ENCODE measurements around the gene ST3GAL5.
"Not testable (repeated sequence)": the region's sequence is repeated elsewhere in the genome, so short reads cannot be mapped to it uniquely, and the experiment has no call there.

Gene ST3GAL5

DNA sequence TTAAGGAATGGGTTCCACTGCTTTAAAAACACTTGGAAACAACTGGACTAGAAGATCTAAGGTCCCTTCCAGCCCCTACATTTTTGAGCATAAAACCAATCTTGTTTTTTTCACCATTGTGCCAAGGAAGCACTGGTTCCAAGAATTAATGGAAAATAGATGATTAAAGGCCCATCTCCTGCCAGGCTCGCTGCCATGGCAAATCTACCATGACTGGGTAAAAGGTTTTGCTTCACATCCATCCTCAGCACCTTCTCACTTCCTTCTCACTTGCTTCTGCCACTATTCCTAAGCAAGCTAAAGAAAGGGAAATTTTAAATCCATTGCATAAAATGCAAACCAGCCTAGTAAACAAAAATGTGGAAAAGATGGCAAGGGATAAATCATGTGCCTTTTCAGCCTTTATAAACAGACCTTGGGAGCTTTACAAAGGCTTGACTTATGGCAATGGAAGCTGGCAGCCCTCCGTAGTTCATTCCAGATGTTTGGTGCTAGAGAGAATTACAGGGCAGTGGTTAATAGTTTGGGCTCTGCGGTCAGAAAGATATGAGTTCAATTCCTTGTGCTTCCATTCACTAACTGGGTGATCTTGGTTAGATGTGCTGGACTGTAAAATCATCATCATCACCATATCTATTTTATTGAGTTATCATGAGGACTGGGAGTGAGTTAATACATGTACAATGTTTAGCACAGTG is 27.0 kb upstream of the ST3GAL5 start:
- DNase-seq, result no peak

DNA sequence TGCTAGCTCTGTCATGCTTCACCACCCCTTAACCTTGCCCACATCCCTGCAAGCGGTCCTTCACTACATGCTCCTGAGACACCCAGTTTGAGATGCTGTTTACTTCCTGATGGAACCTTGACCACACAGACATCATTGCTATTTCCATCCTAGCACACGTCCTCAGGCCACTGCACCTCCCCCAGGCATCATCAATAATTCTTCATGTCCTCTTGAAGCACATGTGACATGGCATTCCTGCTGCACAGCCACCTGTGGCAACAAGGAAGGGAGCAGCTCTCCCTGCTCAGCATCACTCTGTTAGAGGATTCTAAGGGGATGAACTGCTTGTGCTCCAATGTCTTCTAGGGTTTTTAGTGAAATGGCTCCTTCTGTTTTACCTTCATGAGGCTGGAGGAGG is 26.1 kb upstream of the ST3GAL5 start:
- no peak for DNase-seq

DNA sequence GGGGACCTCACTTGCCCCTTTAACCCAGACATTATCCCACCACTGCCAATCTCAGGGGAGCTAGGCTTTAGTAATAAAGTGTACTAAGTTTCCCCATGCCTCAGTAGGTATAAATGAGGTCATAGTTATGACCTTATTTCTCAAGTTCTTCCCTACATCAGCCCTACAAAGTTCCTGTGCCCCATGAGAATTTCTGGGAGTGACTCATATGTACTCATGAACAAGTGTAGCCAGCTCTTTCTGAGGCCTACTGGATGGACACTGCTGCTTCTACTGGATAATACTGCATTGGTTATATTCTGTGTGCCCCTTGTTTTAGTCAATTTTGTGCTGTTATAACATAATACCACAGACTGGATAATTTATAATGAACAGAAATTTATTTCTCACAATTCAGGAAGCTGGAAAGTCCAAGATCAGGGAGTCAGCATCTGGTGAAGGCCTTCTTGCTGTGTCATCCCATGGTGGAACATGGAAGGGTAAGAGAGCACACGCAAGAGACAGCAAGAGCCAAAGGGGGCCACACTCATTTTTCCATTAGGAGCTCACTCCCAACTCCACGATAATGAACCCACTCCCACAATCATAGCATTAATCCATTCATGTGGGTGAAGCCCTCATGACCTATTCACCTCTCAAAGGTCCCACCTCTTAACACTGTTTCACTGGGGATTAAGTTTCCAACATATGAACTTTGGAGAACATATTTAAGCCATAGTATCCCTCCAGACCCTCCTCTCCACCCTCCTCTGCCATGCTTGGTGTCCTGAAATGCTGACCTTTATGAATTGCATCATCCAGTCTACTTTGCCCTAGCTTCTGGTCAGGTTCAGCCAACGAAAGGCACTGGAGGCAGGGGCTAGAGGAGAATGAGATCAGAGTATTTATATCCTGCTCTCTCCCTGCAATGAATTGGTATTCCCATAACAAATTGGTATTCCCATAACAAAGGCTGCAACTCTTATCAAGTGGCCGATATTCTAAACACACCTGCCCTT is 25.4 kb upstream of the ST3GAL5 start:
- DNase-seq, result no peak

DNA sequence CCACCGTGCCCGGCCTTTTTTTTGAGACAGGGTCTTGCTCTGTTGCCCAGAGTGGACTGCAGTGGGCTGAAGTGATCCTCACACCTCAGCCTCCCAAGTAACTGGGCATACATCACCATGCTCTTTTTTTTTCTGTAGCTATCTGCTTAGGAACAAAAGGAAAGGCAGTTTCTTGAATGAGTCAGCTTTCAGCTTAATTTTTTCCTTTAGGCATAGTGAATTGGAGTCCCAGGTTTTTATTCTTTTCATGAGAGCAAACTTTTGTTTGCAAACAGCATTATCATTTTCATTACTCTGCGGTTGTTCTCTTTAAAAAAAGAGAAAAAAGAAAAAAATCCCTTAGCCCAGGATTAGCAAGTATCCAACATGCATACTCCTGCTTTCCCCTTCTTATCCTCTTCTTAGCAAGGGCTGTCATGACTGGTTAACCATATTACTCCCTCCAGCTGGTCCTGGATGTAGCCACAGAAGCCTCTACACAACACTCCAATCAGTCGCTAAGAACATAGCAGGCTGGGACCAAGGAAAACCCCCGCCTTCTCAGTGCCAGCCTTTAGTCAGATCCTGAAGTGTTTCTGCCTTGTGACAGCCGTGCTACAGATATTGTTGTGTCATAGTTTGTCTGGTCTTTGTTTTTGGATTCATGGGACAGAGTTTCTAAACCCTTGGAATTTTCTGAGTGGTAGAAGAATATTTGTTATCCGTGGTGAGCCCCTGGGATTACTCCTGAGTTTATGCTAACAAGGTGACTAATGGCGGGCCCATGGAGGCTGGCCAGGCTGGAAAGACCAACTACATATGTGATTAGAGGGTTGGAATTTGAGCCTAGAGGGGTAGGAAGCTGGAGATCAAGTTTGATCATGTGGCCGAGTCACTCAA is 23.3 kb upstream of the ST3GAL5 start:
- no peak for DNase-seq

DNA sequence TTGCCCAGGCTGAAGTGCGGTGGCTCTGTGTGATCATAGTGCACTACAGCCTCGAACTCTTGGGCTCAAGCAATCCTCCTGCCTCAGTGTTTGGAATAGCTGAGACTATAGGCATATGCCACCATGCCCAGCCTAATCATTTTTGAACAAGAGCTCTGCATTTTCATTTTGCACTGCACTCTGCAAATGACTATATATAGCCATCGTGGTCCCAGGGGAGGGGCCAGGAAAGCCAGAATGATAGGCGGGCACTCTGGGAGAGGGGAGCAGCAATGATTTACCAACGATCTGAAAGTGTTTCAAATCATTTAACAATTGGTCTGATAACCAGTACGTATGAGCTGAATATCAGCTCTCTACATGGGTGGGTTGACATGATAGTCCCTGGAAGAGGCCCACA is 22.3 kb upstream of the ST3GAL5 start:
- no peak for DNase-seq

DNA sequence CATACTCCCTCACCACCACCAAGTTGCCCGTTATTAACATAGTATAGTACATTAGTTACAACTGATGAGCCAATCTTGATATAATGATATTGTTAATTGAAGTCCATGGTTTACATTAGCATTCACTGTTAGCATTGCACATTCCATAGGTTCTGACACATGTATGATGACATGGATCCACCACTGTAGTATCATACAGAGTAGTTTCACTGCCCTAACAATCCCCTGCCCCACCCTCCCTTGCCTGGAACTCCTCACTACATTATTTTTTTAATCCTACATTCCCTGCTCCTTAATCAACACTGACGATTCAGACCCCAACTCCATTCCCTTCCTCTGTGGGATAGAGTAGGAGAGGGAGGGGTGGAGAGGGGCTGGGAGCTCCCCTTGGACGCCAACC is 20.2 kb upstream of the ST3GAL5 start:
- DNase-seq, result no peak

DNA sequence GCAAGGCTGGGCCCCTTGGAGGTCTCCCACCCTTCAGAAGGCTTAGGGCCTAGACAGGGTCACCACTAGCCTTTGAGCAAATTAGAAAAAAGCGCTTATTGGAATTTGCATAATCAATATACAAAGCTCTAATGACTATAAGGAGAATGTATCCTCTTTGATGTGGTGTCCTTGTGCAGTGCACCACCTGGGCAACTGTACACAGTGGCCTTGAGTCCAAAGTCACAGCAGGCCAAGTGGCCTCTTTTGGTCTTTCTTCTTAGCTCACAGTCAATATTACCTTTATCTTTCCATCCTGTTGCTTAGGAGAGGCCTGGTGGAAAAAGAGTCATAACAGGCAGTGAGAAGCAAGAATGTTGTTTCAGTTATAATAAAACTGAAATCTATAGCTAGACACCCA is 19.7 kb upstream of the ST3GAL5 start:
- no peak for DNase-seq

DNA sequence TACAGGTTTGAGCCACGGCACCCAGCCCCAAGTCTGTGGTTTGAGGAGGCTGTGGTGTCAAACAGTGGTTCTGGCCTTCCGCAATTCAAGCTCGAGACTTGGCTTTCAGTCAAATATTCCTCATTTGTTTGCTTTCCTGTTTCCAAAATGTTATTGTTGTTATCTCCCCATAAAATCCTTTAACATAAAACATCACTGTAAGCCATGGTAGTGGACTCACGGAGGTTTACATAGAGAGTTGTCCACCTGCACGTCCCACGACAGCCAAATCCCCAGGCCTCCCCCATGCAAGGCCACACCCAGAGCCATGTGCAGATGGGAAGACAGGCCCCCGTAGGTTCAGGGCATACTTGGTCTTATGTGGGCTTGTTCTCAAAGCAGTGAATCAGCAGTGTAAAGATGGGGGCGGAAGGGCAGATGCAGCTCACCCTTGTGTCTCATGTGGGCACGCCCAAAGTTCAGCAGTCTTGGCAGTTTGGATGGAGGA is 18.9 kb upstream of the ST3GAL5 start:
- no peak for DNase-seq

DNA sequence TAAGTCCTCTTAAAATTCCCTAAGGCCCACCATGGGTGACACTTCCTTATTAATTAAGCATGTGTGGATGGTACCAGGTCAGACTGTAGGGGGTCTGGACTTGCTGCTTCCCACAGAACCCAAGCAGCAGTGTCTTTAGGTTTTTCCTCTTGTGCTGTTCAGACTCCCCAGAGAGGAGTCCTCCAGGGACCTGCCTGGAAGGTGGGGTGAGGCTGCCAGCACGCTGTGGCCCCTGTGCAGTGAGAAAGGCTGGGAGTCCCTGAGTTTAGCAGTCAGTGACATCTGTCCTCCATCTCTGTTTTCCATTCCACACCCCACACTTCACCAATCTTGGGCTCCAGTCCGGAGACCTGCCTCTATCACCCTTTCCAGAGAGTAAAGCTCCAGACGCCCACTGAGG is 18.0 kb upstream of the ST3GAL5 start:
- DNase-seq, result no peak

DNA sequence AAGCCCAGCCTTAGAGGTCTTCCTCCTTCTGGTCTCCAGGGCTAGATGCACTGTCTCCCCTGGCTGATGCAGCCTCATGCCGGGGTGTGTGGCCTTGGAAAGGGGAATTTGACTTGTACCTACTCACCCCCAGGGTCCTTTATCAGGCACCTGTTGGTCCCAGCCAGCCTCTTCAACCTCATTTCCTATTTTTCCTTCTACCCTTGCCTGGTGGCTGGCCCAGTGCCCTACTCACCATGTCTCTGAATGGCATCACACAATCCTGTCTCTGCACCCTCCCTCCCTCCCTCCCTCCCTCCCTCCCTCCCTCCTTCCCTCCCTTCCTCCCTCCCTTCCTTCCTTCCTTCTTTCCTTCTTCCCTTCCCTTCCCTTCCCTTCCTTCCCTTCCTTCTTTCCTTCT is 17.1 kb upstream of the ST3GAL5 start:
- no peak for DNase-seq

DNA sequence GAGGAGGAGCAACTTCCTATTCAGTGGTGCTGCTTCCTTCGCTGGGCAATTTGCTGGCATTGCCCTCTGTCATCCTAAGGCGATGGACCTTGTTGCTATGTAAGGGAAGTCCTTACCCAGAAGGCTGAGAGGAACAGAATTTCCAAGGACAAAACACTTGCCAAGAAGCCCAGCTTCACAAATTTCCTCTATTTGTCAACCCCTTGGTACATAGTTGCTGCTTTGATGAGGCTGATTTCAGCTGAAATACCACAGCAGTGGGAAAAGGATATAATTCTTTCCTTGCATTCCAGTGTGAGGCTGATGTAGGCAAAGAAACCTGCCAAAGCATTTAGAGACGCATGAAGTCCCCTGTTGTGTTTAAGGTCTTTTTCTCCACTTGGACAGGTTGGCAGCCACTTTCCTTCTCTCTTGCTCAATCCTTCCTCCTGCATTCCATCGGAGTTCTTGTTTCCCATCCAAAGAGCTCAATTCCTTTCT is 16.4 kb upstream of the ST3GAL5 start:
- no peak for DNase-seq

DNA sequence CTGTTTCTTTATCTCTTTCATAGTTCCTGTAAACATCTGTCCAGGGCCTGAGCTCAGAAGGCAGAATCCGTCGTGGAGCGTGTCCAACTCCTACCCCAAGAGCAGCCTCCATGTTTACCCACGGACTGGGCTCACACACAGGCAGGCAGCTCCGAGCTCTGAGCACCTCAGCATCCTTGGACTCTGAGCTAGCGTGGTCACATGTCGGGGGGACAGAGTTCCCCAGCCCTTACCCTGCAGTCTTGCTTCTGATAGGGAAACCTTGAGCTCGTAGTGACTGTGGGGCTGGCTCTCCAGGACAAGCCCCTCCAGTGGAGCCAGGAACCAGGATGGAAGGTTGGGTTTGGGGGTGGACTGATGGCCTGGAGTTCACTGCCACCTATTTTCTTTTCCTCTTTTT is 15.1 kb upstream of the ST3GAL5 start:
- DNase-seq, result no peak

DNA sequence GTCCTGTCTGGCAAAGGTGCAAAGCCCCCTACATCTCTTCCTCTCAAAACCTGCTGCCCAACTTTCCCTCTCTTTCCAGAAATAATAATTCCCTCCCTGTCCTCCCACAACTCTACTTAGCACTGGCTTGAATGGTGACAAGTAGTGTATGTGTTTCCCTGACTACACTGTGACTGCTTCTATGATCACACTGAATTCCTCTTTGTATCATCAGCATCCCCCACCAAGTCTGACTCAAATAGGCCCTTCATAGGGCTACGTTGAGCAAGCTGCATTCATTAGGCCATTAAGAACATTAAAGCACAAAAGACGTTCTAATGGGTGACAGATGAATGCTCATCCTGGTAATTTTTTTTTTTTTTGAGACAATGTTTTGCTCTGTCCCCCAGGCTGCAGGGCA is 13.7 kb upstream of the ST3GAL5 start:
- no peak for DNase-seq

DNA sequence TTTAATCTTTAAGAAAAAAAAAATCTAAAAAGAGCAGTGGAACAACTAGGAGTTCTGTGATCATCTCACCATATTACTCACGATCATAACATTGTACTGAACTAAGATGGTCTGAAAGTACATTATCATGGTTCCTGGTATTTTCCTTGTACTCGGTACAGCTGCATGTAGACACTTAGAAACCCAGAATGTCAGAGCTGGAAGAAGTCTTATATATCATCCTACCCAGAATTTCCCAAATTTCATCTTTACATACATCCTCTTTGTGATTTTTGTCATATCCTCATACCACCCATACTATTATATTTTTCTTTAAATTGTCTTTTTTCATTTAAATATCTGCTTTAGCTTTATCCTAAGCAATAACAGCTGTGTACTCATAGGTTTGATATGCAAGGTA is 12.4 kb upstream of the ST3GAL5 start:
- no peak for DNase-seq

DNA sequence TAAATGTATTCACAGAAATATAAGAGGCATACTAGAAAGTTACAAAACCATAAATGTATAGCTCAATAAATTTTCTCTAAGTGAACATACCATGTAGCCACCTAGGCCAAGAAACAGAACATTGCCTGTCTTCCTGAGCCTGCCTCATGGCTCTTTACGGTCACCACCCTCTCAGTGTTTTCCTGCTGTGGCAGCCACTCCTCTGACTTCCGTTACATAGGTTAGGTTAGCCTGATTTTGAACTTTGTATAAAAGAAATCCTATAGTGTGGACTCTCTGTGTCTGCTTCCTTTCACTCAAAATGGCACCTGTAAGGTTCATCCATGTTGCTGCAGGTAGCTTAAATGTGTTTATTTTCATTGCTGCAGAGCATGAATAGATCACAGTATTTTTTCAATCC is 11.6 kb upstream of the ST3GAL5 start:
- DNase-seq, result no peak

DNA sequence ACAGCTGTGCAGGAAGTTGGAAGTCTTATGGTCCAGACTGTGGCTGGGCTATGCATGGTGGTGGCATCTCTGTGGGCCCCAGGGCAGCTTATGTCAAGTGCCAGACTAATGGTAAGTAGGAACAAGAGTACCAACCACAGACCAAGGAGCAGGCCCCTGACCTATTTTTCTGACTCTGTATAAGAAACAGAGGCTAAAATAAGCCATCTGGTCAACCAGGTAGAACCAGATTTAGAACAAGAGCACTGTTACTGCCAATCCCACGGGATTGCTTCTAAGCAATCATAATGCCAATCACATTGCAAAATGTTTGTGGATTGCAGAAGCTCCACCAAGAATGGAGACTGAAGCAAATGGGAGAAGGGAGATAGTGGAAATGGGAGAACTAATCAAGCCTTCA is 11.1 kb upstream of the ST3GAL5 start:
- no peak for DNase-seq

DNA sequence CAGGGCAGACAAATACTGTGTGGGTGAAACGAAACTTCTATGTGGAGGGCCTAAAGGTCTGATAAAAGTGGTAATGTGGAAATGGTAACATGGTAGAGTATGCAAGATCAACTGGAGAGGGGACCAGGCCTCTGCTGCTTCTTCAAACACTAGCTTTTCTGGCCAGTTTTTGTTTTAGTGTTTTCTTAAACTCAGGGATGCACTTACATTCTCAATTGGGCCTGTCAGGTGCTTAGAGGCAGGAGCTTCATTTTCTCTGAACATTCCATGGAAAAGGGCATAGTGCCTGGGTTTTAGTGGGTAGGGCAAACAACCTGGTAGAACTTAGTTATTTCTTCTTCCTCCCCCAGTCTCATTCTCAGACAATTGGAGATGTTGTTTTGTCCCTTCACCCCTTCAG is 10.5 kb upstream of the ST3GAL5 start:
- DNase-seq, result no peak

DNA sequence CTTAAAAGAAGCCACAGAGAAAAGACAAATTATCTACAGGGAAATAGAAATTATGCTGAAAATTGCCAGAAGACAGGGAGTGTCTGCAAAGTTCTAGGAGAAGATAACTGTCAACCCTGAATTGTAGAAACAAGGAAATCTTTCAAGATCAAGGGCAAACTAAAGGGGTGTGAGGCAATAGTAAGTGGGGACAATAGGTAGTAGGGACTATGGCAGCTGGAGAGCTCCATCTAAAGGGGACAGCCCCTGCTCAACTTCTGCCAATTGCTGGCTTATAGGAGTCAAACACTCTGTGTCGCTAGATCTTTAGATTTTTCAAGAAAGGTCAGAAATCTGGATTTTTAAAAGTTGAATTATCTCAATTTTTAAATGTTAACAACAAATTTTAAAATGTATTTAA is 10.1 kb upstream of the ST3GAL5 start:
- DNase-seq, result no peak

DNA sequence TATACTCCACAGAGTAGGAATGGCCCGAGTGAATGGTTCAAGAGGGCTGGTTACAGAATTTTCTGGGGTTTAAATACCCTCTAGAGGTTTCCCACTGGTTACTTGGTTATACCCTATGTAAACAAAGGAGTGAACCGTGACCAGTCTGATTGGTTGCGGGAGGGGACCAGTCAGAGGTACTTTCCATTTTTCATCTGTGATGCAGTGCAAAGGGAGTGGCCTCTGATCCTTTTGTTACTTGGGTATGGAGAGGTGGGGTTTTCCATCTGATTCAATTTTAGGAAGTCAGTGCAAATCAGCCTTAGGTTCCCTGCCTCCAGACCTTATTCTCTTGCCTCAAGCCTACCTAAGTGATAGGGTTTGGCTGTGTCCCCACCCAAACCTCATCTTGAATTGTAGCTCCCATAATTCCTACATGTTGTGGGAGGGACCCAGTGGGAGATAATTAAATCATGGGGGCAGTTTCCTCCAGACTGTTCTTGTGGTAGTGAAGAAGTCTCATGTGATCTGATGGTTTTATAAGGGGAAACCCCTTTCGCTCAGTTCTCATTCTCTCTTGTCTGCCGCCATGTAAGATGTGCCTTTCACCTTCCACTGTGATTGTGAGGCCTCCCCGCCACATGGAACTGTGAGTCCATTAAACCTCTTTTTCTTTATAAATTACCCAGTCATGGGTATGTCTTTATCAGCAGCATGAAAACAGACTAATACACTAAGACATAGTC is 5.9 kb upstream of the ST3GAL5 start:
- not testable (repeated sequence) for DNase-seq

DNA sequence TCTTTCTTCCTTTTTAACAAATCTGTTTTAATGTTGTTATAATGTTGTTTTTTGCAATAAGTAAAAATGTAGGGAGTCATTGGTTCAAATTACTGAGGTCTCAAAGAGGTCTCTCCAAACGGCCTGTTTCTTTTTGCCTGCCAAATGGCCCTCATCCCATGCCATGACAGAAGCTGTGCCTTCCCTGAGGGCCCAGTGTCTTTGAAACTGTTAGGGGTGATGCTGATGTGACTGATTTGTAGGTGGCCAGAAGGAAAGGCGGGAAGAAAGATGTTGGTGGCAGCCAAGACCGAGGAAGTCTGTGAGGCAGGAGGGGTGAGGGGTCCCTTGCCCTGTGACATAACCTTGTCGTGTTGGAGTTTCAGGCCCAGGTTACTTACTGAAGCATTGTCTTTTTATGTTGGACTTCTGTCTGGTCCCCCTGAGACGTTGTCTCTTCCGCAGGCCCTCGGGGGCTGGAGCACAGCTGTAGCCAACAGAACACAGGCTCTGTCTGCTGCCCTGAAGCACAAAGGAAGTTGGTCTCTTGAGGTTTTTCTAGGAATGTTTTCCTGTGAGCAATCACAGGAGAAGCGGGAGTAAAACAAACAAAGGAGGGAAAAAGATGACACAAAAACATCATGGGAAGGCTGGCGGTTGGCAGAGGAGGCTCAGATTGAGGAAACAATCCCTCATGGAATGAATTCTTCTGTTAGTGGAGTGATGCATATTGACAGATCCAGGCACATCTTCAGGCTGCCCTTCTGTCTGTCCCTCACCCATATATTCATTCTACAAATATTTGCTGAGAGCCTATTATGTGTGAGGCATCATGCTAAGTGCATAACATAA is 4.9 kb upstream of the ST3GAL5 start:
- no peak for DNase-seq

DNA sequence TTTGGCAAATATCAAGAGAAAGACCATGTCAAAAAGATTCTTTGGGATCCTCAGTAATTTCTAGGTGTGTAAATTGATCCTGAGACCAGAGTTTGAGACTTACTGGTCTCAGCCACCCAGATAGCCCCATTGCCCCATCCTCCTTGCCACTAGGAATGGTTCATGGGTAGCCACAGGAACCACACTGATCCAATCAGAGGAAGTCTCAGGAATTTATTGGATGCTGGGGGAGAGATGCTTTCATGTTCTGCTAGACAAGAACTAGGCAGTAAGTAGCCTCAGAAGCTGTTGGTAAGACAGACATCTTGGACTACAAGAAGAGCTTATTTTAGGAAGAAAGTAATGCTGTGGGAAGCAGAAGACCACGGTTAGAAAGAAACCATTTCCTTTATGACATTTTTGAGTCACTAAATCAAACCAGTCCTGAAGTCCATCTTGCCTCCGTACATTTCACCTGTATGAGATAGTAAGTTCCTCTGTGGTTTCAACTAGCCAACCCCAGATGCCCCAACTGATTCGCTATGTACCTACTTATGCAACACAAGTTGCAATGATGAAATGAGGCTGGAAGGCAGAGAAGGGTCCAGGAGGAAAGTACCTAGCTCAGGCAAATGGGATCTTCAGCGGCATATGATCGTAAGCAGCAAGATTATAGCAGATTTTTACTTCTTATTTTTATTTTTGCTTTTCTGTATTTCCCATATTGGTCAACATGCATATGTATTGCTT is 3.6 kb upstream of the ST3GAL5 start:
- no peak for DNase-seq
